Measurements from ENCODE around the gene RPL13A.

Gene RPL13A

DNA sequence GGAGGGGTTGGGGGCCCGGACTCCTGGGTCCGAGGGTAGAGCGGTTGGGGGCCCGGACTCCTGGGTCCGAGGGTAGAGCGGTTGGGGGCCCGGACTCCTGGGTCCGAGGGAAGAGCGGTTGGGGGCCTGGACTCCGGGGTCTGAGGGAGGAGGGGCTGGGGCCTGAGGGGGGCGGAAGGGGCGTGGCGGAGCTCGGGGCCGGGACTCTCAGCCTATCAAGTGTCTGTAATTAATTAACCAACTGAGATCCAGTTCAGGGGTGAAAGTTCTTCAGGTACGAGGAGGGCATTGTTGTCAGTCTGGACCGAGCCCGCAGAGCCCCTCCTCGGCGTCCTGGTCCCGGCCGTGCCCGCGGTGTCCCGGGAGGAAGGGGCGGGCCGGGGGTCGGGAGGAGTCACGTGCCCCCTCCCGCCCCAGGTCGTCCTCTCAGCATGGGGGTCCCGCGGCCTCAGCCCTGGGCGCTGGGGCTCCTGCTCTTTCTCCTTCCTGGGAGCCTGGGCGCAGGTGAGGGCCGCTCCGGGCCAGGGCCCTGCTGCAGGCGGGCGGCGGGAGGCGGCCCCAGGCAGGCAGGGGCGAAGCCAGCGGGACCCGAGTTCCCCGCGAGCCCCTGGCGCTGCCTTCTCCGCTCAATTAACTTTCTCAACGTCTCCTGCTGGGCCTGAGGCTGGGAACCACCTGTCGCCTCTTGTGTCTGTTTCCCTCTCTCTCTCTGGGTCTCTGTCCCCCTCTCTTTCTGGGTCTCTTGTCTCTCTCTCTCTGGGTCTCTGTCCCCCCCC lies 25.8 kb downstream of the RPL13A start:
- DNase-seq: no peak

DNA sequence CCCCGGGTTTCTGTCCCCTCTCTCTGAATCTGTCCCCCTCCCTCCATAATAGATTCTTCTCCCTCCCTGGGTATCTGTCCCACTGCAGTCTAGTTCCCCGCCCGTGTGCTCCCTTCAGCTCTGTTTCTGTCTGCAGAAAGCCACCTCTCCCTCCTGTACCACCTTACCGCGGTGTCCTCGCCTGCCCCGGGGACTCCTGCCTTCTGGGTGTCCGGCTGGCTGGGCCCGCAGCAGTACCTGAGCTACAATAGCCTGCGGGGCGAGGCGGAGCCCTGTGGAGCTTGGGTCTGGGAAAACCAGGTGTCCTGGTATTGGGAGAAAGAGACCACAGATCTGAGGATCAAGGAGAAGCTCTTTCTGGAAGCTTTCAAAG lies 26.3 kb downstream of the RPL13A start:
- no peak for DNase-seq

DNA sequence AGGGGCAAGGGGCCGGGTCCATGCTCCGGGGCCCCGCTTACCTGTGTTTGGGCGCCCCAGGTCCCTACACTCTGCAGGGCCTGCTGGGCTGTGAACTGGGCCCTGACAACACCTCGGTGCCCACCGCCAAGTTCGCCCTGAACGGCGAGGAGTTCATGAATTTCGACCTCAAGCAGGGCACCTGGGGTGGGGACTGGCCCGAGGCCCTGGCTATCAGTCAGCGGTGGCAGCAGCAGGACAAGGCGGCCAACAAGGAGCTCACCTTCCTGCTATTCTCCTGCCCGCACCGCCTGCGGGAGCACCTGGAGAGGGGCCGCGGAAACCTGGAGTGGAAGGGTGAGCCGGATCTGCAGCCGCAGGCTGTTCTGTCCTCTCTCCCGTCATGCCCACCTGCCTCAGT lies 26.7 kb downstream of the RPL13A start:
- DNase-seq: no peak

DNA sequence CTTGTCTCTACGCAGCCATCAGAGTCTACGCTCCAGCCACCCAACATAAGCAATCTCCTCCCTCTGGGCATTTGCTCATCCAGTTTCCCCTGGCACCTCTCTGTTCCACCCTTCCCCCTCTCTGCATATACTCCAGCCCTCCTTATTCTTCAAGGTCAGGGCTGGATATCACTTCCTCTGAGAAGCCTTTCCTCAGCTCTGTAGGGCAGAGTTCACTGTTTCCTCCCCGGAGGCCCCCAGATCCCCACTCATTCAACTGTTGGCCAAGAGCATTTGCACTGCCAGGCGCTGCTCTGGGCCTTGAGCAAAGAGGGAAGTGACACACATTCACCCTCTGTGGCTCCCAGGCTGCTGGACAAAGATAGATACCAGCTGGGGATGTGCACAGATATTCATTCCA lies 28.4 kb downstream of the RPL13A start:
- no peak for DNase-seq

DNA sequence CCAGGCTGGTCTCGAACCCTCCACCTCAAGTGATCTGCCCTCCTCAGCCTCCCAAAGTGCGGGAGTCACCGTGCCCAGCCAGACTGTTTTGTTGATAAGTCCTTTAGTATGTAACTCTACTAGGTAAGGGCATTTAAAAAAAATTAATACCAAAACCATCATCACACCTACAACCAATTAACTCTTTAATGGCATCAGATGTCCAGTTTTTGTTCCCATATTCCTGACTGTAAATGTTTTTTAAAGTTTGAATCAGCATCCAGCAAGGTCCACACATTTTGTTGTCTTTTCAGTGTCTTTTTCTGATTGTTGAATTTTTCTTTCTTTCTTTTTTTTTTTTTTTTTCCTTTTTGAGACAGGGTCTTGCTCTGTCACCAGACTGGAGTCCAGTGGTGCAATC lies 30.6 kb downstream of the RPL13A start:
- no peak for DNase-seq

DNA sequence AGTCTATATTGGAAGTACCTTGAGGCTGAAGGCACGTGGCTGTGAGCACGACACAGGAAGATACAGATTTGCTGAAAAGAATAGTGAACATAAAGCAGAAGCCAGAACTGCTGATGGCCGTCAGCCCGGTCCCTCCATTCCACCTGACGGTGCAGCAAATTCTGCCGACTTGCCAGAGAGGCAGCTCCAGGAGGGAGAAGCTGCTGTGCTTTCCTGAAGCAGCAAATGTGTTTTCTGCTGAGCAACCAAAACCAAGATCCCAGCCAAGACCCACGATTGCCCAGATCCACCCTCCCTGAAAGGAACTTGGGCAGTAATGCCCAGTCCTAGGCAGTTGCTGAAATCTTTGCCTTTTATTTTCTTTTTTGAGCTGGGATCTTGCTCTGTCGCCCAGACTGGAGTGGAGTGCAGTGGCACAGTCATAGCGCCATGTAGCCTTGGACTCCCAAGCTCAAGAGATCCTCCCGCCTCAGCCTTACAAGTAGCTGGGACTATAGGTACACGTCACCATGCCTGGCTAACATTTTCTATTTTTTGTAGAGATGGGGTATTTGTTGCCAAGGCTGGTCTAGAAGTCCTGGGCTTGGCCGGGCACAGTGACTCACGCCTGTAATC lies 33.4 kb downstream of the RPL13A start:
- DNase-seq: no peak

DNA sequence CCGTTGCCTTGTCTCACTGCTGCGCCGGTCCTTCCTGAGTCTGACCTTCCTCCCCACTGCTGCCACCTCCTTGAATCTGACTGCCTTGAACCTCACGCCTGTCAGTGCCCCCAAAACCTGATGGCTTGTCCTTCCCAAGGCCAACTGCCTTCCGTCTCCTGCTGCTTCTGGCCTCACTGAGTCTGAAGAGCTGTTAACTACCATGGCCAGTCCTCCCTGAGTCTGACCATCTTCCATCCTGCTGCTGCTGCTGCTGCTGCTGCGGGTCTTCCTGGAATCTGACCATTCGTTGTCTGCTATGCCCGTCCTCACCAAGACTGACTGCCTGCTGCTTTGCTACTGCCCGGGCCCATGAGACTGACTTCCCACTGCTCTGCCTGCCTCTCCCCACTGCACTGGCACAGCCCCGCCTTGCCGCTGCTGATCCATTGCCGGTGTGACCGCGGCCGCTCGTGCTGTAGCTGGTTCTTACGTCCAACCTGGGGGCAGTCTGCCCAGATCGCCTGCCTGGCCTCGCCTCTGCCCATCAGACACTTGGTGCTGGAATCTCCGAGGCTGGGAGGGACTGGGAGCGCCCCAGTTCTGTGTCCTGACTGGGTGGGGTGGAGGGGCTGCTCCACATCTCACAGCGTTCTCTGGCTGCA lies 37.5 kb downstream of the RPL13A start:
- no peak for DNase-seq

DNA sequence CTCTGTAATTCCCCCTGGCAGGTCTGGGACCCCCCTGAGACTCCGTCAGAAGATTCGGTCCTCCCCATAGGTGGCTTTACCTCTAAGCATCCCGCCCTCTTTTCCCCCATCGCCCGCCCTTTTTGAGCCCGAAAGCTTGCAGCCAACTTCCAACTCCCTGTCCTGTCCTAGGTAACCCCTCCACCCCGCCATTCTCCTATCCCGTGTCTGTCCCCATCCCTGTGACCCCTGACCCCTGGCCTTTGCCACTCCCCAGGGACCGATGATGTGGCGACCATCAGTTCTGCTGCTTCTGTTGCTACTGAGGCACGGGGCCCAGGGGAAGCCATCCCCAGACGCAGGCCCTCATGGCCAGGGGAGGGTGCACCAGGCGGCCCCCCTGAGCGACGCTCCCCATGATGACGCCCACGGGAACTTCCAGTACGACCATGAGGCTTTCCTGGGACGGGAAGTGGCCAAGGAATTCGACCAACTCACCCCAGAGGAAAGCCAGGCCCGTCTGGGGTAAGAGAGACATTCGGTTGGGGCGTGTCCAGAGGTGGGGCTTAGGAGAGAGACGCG lies 40.9 kb downstream of the RPL13A start:
- no peak for DNase-seq

DNA sequence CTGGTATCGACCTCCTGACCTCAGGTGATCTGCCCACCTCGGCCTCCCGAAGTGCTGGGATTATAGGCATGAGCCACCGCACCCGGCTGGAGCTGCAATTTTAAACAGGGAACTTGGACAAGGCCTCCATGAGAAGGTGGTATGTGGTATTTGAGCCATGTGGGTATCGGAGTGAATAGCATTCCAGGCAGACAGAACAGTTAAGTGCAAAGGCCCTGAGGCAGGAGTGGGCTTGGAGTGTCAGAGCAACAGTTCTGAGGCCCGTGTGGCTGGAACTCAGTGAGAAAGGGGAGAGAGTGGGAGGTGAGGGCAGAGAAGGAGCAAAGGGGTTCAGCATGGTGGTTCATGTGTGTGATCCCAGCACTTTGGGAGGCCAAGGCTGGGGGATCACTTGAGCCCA lies 43.3 kb downstream of the RPL13A start:
- no peak for DNase-seq

DNA sequence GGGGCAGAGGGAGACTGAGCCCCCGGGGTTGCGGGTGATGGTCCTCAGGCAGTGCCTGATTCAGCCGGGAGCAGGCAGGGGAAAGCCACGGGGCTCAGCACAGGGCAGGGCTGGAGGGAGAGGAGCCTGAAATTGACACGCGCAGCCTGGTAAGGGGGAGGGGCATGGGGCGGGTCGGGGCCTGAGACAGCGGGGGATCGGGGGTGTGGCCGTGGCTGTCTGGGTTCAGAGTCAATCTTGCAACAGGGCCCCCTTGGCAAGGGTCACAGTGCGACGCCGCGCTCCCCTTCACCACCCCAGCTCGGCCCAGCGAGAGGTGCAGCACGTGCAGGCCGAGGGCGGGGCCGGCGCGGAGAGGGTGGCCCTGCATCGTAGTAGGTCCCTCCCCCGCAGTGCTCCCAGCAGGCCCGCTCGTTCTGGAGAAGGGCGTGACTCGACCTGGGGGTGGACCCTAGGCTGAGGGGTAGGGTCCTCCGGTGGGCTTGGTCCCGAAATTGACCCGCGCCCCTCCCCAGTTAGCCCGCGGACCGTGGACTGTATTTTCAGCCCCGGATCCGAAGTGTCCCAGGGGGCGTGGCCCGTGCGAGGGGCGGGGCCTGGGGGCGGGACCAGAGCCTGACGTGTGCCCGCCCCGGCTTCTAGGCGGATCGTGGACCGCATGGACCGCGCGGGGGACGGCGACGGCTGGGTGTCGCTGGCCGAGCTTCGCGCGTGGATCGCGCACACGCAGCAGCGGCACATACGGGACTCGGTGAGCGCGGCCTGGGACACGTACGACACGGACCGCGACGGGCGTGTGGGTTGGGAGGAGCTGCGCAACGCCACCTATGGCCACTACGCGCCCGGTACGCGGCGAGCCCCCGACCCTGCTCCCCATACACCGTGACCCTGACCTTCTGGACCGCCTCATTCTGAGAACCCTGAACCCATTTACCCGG lies 46.4 kb downstream of the RPL13A start:
- peak; percentile 41 for DNase-seq

DNA sequence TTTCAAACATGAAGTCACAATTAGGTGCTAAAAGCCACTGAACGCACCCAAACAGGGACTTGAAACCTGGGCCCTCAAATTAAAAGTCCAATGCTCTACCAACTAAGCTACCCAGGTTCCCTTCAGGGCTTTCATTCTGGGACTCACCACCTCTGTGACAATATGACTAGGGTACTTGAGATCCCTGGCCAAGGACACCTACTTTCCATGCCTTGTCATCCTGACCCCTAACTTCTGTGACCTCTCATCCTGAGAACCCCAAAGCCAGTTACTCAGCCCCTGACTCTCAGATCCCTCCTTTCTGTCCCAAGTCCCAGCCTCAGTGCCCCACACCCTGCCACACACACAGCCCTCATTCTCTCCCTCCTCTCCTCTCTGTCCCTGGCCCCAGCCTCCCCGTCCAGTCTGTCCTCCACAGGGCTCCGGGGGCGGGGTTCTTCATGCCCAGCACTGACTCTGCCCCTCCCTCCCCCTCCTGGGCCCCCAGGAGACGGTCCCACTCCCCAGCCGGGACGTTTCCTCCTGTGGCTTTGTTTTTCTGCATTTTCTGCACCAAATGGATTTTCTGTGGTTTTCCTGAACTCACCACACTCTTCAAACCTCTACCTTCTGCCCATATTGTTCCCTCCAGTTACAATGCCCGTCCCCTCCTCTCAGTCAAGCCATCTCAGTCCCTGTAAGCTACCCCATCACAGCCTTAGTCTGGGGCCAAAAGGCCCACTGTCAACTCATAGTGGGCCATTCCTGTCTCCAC lies 47.4 kb downstream of the RPL13A start:
- no peak for DNase-seq

DNA sequence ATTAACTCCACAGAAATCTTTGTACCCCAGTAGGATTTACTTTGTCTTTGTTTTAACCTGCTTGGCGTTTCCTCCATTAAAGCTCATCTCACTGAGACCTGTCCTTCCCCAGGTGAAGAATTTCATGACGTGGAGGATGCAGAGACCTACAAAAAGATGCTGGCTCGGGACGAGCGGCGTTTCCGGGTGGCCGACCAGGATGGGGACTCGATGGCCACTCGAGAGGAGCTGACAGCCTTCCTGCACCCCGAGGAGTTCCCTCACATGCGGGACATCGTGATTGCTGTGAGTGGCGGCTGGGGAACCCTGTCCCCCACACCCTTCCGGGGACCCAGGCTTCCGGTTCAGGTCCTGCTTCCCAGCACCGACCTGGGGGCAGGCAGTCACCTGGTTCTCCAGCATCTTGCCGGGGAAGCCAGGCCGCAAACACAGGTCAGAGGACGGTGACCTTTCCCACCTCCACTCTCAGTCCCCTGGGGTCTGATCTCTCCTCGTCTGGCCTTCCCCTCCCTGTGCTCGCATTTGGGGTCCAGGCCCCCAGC lies 49.6 kb downstream of the RPL13A start:
- DNase-seq: no peak

DNA sequence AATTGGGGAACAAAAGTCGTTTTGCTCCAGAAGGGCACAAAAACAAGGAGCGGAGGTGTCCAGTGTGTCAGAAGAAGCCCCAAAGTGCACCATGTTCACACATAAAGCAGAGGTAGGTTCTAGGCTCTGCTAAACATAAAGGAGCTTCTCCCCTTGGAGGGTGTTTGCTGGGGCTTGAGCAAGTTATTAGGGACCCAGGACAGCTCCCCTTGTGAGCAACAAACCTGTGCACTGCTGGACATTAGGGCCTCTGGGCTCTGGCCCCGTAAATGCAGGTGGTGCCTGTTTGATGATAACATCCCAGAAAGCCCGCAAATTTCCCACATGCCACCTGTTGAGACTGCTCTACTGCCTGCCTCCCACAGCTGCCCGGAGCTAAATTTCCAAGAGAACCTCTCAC lies 51.2 kb downstream of the RPL13A start:
- no peak for DNase-seq

DNA sequence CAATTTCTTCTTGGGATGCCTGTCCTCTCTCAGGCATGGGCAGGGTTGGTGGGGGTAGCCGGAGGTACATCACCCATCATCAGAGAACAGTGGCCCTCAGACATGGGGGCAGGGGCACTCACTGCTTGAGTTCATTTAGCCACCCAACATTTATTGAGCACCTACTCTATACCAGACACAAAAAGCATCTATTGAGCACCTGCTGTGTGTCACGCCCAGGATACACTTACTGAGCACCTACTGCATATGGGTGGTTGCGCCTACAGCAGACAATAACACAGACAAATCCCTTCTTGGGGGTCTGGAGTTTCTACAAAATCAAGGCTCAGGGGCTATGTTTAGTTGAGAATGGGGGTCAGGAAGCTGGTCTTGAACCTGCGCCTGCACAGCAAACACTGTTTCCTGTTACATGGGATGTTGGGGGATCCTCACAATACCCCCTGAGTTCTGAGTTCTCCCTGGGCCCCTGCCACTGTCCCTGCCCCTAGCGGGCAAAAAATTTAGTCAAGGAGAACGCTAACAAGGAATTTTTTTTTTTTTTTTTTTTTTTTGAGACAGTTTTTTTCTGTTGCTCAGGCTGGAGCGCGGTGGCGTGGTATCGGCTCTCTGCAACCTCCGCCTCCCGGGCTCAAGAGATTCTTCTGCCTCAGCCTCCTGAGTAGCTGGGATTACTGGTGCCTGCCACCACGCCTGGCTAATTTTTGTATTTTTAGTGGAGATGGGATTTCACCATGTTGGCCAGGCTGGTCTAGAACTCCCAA lies 52.0 kb downstream of the RPL13A start:
- no peak for DNase-seq
